ENCODE results near the gene ITGA2. TPM values are rescaled to one million over a fixed set of nuclear protein-coding genes. Genes with fewer than 3 reads are reported as not detected.

The ITGA2 gene
- total RNA-seq = 1 to 10 TPM; 5.2 to 8.0 TPM
- 1 to 10 TPM in 1 of 2 donors, under 1 TPM in 1; 0.50 to 2.0 TPM for polyA plus RNA-seq
- long read RNA-seq, donor 1, partial matches to known transcripts = 2 of 3 reads
- long read RNA-seq, donor 1, other reads (novel, unspliced or antisense) = 1 of 3 reads
- long read RNA-seq, donor 2, partial matches to known transcripts = 0 of 4 reads
- long read RNA-seq, donor 2, other reads (novel, unspliced or antisense) = 4 of 4 reads

GRCh38 chr5:52989025-52989780 lies at the start of gene ITGA2:
TSS of gene ITGA2 (plus strand) at chr5:52989352. CDS start at chr5:52989469, 117 bp downstream.
- Histone ChIP-seq H3K27ac (ENCODE audit: low read depth in 1 of 2, low read length in 2 of 2) (no peak within 1 kb of the TSS), H3K4me3 (ENCODE audit: low read length in 2 of 2) (peak within 1 kb of the TSS; percentile 57 to 79), H3K36me3 (ENCODE audit: control insufficient read depth in 1 of 2, insufficient read depth in 2 of 2, low read length in 1 of 2) (no peaks in the 10 kb centered on the region), H3K9me3 (ENCODE audit: control insufficient read depth, low read length) (no peaks in the 10 kb centered on the region), H3K4me1 (ENCODE audit: control insufficient read depth in 1 of 2, insufficient read depth in 2 of 2, low read length in 2 of 2) (no peaks in the 10 kb centered on the region), H3K27me3 (ENCODE audit: control insufficient read depth in 1 of 2, insufficient read depth in 2 of 2, low read length in 1 of 2) (no peaks in the 10 kb centered on the region)
- ATAC-seq (ENCODE audit: low FRiP score) (peak; percentile 75), DNase-seq (peak; percentile 54 to 82)
- WGBS, 2 donors = 0 to 1% methylated on average over 48 to 64 of the region's 64 CpGs
- intact Hi-C loops (cut with DNase I) = no loop called here

- ATAC-seq (ENCODE audit: low FRiP score) = peak; percentile 34
Measured at GRCh38 chr5:52943285-52943684, 45.9 kb upstream of the ITGA2 start.

DNA sequence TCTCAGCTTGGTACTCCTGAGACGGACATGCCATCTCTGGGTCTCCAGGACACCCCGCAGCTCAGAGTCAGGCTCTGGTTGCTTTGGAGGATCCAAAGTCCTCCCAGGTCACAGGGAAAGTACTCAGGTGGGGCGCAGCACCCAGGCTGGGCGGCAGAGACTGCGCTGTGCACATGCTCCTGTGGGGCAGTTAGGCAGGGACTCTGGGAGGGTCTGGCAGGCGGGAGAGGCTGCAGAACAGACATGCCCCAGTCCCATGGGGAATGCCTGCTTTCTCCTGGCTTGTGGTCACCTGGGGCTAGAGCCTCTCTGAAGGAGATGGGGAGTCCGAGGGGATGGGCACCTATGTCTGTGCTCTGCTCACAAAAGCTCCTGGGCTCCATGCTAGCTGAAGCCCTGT lies 45.3 kb upstream of the ITGA2 start:
- ATAC-seq (ENCODE audit: low FRiP score) (peak; percentile 27), DNase-seq (peak in 1 of 2 donors; percentile 32)
- Histone ChIP-seq H3K4me3 (ENCODE audit: low read length in 2 of 2) (no peak overlapping the region), H3K27ac (ENCODE audit: low read depth in 1 of 2, low read length in 2 of 2) (no peak overlapping the region), H3K27me3 (ENCODE audit: control insufficient read depth in 1 of 2, insufficient read depth in 2 of 2, low read length in 1 of 2) (no peaks in the 10 kb centered on the region), H3K9me3 (ENCODE audit: control insufficient read depth, low read length) (no peaks in the 10 kb centered on the region), H3K36me3 (ENCODE audit: control insufficient read depth in 1 of 2, insufficient read depth in 2 of 2, low read length in 1 of 2) (peaks cover 3 to 7% of the 10 kb centered on the region in 2 donors), H3K4me1 (ENCODE audit: control insufficient read depth in 1 of 2, insufficient read depth in 2 of 2, low read length in 2 of 2) (no peaks in the 10 kb centered on the region)
- intact Hi-C loops (cut with DNase I) = no loop called here
- WGBS, 2 donors = 90 to 96% methylated on average over 7 of the region's 7 CpGs

More at GRCh38 chr5:52943285-52943684, 45.9 kb upstream of the ITGA2 start:
- Histone ChIP-seq H3K27me3 (ENCODE audit: control insufficient read depth in 1 of 2, insufficient read depth in 2 of 2, low read length in 1 of 2) (no peaks in the 10 kb centered on the region), H3K4me3 (ENCODE audit: low read length in 2 of 2) (no peak overlapping the region), H3K9me3 (ENCODE audit: control insufficient read depth, low read length) (no peaks in the 10 kb centered on the region), H3K36me3 (ENCODE audit: control insufficient read depth in 1 of 2, insufficient read depth in 2 of 2, low read length in 1 of 2) (peaks cover 3 to 7% of the 10 kb centered on the region in 2 donors), H3K27ac (ENCODE audit: low read depth in 1 of 2, low read length in 2 of 2) (no peak overlapping the region), H3K4me1 (ENCODE audit: control insufficient read depth in 1 of 2, insufficient read depth in 2 of 2, low read length in 2 of 2) (no peaks in the 10 kb centered on the region)
- DNase-seq = no peak
- 96 to 98% methylated on average over 2 of the region's 2 CpGs for WGBS, 2 donors
- intact Hi-C loops (cut with DNase I) = no loop called here

- no peak for ATAC-seq (ENCODE audit: low FRiP score)
Measured at GRCh38 chr5:52945040-52945439, 44.1 kb upstream of the ITGA2 start.

DNA sequence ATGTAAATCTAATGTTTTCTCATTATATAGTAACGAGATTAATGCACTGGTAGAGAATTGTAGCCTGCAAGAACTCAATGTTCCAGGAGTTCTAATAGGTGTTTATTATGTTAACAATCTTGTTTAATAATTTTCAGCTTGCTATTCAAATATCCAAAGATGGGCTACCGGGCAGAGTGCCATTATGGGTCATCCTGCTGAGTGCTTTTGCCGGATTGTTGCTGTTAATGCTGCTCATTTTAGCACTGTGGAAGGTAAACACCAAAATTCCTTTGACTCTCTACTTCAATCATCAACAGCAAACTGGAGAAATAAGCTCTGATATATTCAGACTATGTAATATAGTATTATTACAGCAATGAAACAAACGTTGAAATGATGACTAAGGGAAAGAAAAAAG lies 41.9 kb upstream of the ITGA2 start:
- 45 to 47% methylated on average over 4 of the region's 4 CpGs for WGBS, 2 donors
- DNase-seq (no peak), ATAC-seq (ENCODE audit: low FRiP score) (no peak)
- no peaks in the 10 kb centered on the region for H3K36me3 ChIP-seq (ENCODE audit: control insufficient read depth in 1 of 2, insufficient read depth in 2 of 2, low read length in 1 of 2)
- no peaks in the 10 kb centered on the region for H3K4me1 ChIP-seq (ENCODE audit: control insufficient read depth in 1 of 2, insufficient read depth in 2 of 2, low read length in 2 of 2)
- H3K27ac ChIP-seq (ENCODE audit: low read depth in 1 of 2, low read length in 2 of 2) = no peak overlapping the region
- no peaks in the 10 kb centered on the region for H3K9me3 ChIP-seq (ENCODE audit: control insufficient read depth, low read length)
- intact Hi-C loops (cut with DNase I) = no loop called here
- no peaks in the 10 kb centered on the region for H3K27me3 ChIP-seq (ENCODE audit: control insufficient read depth in 1 of 2, insufficient read depth in 2 of 2, low read length in 1 of 2)
- no peak overlapping the region for H3K4me3 ChIP-seq (ENCODE audit: low read length in 2 of 2)

More at GRCh38 chr5:52945040-52945439, 44.1 kb upstream of the ITGA2 start:
- no peak for DNase-seq
- intact Hi-C loops (cut with DNase I) = no loop called here
- 19 to 24% methylated on average over 4 of the region's 4 CpGs for whole genome bisulfite sequencing, 2 donors
- peak overlapping the region in 1 of 2 donors; percentile 15 for H3K4me3 ChIP-seq (ENCODE audit: low read length in 2 of 2)
- no peak overlapping the region for H3K27ac ChIP-seq (ENCODE audit: low read depth in 1 of 2, low read length in 2 of 2)
- H3K36me3 ChIP-seq (ENCODE audit: control insufficient read depth in 1 of 2, insufficient read depth in 2 of 2, low read length in 1 of 2) = peaks cover 3 to 7% of the 10 kb centered on the region in 2 donors
- H3K9me3 ChIP-seq (ENCODE audit: control insufficient read depth, low read length) = no peaks in the 10 kb centered on the region
- H3K4me1 ChIP-seq (ENCODE audit: control insufficient read depth in 1 of 2, insufficient read depth in 2 of 2, low read length in 2 of 2) = no peaks in the 10 kb centered on the region
- no peaks in the 10 kb centered on the region for H3K27me3 ChIP-seq (ENCODE audit: control insufficient read depth in 1 of 2, insufficient read depth in 2 of 2, low read length in 1 of 2)

DNA sequence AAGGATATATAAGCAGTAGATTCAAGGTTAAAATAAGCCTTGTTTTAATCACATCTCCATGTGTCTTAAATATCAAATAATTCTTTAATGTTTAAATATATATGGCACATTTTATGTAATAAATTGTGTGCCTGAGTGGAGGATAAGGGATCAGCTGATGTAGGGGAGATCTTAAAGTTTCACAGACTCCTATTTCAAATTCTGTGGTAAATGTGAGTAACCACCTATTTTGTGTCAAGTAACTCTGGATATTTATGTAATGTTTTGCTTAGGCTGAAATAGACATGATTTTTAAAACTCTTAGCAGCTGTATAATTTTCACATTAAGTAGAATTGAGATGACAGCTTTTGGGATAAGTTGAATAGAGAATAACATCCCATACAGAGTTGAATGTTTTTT lies 41.3 kb upstream of the ITGA2 start:
- Histone ChIP-seq H3K27me3 (ENCODE audit: control insufficient read depth in 1 of 2, insufficient read depth in 2 of 2, low read length in 1 of 2) (no peaks in the 10 kb centered on the region), H3K27ac (ENCODE audit: low read depth in 1 of 2, low read length in 2 of 2) (no peak overlapping the region), H3K36me3 (ENCODE audit: control insufficient read depth in 1 of 2, insufficient read depth in 2 of 2, low read length in 1 of 2) (no peaks in the 10 kb centered on the region), H3K4me3 (ENCODE audit: low read length in 2 of 2) (no peak overlapping the region), H3K9me3 (ENCODE audit: control insufficient read depth, low read length) (no peaks in the 10 kb centered on the region), H3K4me1 (ENCODE audit: control insufficient read depth in 1 of 2, insufficient read depth in 2 of 2, low read length in 2 of 2) (no peaks in the 10 kb centered on the region)
- DNase-seq (no peak), ATAC-seq (ENCODE audit: low FRiP score) (no peak)
- intact Hi-C loops (cut with DNase I) = loop anchor here (2.0 kb wide), 2 partner anchors 147 to 149 kb away; no protein-coding TSS in a partner anchor

DNA sequence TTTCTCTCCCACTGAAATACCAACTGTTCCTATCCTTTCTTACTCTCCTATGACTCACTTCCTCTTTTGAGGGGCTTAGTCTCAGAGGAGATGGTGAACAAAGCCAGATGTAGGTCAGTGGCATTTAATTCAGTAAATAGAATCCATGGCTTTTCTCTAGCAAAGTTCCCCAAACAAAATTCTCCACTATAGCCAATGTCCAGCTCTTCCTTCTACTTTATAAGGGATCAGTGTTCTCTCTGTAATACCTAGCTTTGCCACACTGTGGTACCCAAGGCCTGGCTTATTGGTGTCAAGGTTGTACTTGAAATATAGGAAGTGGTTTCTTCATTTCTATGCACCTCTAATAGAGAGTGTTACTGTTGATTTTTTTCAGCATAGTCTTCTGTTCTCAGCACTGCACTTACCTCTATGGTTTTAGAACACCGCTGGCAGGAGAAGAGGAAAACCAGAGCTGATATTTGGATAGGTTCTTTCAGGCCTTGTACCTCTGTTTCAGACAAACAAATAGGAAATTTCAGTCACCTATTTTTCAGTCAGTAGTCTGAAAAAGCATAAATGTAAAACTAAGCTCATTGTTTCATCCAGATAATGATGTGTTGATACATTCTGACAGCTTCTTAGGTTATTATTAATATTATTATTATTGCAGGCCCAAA lies 40.6 kb upstream of the ITGA2 start:
- Histone ChIP-seq H3K27ac (ENCODE audit: low read depth in 1 of 2, low read length in 2 of 2) (no peak overlapping the region), H3K4me1 (ENCODE audit: control insufficient read depth in 1 of 2, insufficient read depth in 2 of 2, low read length in 2 of 2) (no peaks in the 10 kb centered on the region), H3K27me3 (ENCODE audit: control insufficient read depth in 1 of 2, insufficient read depth in 2 of 2, low read length in 1 of 2) (no peaks in the 10 kb centered on the region), H3K4me3 (ENCODE audit: low read length in 2 of 2) (no peak overlapping the region), H3K36me3 (ENCODE audit: control insufficient read depth in 1 of 2, insufficient read depth in 2 of 2, low read length in 1 of 2) (no peaks in the 10 kb centered on the region), H3K9me3 (ENCODE audit: control insufficient read depth, low read length) (no peaks in the 10 kb centered on the region)
- 55 to 56% methylated on average over 1 of the region's 1 CpG for WGBS, 2 donors
- intact Hi-C loops (cut with DNase I) = loop anchor here (2.0 kb wide), 2 partner anchors 146 to 148 kb away; no protein-coding TSS in a partner anchor
- ATAC-seq (ENCODE audit: low FRiP score) (peak; percentile 88), DNase-seq (peak in 1 of 2 donors; percentile 50)

DNA sequence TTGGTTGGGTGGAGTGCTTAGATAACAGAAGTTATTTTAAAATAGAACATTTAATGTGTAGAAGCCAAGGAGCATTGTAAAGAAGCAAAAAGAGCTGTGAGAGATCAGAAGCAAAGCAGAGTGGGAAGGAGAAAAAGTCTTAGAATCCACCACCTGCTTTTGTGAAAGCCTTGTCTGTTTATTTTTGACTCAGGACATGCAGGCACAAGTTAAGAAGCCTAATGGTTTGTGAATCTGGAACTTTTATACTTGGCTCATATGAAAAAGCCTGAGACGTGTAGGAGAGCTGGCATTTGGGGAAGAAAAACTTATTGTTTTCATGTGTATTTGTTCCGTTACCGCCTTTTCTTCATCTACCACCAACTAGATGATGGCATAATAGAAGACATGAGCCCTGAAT lies 38.5 kb upstream of the ITGA2 start:
- Histone ChIP-seq H3K36me3 (ENCODE audit: control insufficient read depth in 1 of 2, insufficient read depth in 2 of 2, low read length in 1 of 2) (peaks cover 0 to 2% of the 10 kb centered on the region in 2 donors), H3K27me3 (ENCODE audit: control insufficient read depth in 1 of 2, insufficient read depth in 2 of 2, low read length in 1 of 2) (no peaks in the 10 kb centered on the region), H3K4me3 (ENCODE audit: low read length in 2 of 2) (no peak overlapping the region), H3K27ac (ENCODE audit: low read depth in 1 of 2, low read length in 2 of 2) (no peak overlapping the region), H3K4me1 (ENCODE audit: control insufficient read depth in 1 of 2, insufficient read depth in 2 of 2, low read length in 2 of 2) (no peaks in the 10 kb centered on the region), H3K9me3 (ENCODE audit: control insufficient read depth, low read length) (no peaks in the 10 kb centered on the region)
- no peak for DNase-seq
- no peak for ATAC-seq (ENCODE audit: low FRiP score)
- 74 to 80% methylated on average over 3 of the region's 3 CpGs for WGBS, 2 donors
- intact Hi-C loops (cut with DNase I) = no loop called here

All from aorta (tissue), 5 donors.